Adrenal gland (tissue), 5 donors: ENCODE data around the gene MISFA.

Experiments
- CTCF ChIP-seq, 6 experiments: fragments of 450-650 bp in 4 of 6; fragments of 200-600 bp in 2 of 6; sonication (generic) in 1 of 6; IDR thresholded peaks; 1 replicate in 5 of 6; 2 replicates in 1 of 6; pipeline versions ENCODE4 v1.5.1 to v1.8.0; 2016 to 2021; ENCODE audit warnings: antibody characterized with exemption in 6 of 6, mild to moderate bottlenecking in 2 of 6, moderate library complexity in 1 of 6
- POLR2A ChIP-seq, 2 donors: fragments of 450-650 bp; IDR thresholded peaks; one replicate each; pipeline ENCODE4 v1.6.1; 2017; ENCODE audit warnings: antibody characterized with exemption in 2 of 2, mild to moderate bottlenecking in 2 of 2, moderate library complexity in 1 of 2
- donor health status: DM: no; HTN: no; CAD: no.

GRCh38 chr11:18578975-18579598, 20.5 kb upstream of the MISFA start:
- no peak for TF ChIP-seq POLR2A (IDR thresholded peaks at IDR 0.05)
- TF ChIP-seq CTCF (IDR thresholded peaks at IDR 0.05) = no peak
